Measurements from ENCODE around the gene ERICH6B. TPM values are rescaled to one million over a fixed set of nuclear protein-coding genes. Genes with fewer than 3 reads are reported as not detected.

The ERICH6B gene
- total RNA-seq, 2 experiments from 2014 or later: not detected

GRCh38 chr13:45592758-45593157 is 22.8 kb downstream of the ERICH6B start:
- Mint-ChIP-seq H3K4me1 (no peaks in the 10 kb centered on the region), H3K4me3 (no peak overlapping the region), H3K9me3 (no peaks in the 10 kb centered on the region), H3K27me3 (peaks cover 12% of the 10 kb centered on the region), H3K27ac (no peak overlapping the region), H3K36me3 (no peaks in the 10 kb centered on the region)
- no peak for ATAC-seq (ENCODE audit: low read depth)
- POLR2A ChIA-PET: no interaction called here
- no peak for DNase-seq

DNA sequence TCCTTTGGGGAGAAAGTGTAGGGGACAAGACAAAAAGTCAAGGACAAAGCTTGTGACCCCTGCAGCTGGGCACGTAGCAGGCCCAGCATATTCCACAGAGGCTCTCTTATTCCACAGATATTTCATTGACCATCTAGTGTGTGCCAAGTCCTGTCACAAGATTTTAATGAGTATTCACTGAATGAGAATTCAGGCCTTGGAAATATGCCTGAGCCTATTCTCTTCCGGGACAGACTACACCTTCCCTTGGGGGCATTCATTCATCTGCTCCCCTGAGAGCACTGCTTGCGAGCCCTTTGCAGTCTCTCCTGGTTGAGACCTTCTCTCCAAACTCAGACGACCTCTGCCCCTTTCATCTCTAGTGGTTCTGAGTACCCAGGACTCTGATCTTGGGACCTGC is 25.5 kb downstream of the ERICH6B start:
- ATAC-seq (ENCODE audit: low read depth): no peak
- no peaks in the 10 kb centered on the region for H3K9me3 Mint-ChIP-seq
- DNase-seq: no peak
- H3K27me3 Mint-ChIP-seq: peaks cover 6% of the 10 kb centered on the region
- no peaks in the 10 kb centered on the region for H3K4me1 Mint-ChIP-seq
- POLR2A ChIA-PET: no interaction called here
- H3K36me3 Mint-ChIP-seq: no peaks in the 10 kb centered on the region
- H3K4me3 Mint-ChIP-seq: no peak overlapping the region
- no peak overlapping the region for H3K27ac Mint-ChIP-seq

DNA sequence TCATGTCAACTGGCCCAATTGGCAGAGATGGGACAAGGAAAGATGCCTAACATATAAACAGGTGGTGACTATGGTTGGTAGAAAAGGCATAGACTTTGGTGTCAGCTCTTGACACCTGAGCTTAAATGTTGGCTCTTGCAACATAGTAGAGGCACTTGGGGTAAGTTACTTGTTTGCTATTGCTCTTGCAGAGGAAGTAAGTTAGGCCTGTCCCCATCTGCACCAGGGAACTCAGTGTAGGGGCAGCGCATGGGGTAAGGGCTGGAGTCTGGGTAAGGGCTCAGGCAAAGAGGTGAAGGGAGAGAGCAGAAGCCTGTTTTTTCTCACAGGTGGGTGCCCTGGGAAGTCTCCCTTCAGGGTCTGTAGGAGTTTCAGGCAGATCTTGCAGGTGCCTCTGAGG is 27.6 kb downstream of the ERICH6B start:
- Mint-ChIP-seq H3K27me3 (peaks cover 6% of the 10 kb centered on the region), H3K4me1 (no peaks in the 10 kb centered on the region), H3K9me3 (no peaks in the 10 kb centered on the region), H3K36me3 (no peaks in the 10 kb centered on the region), H3K27ac (no peak overlapping the region), H3K4me3 (no peak overlapping the region)
- no peak for DNase-seq
- ATAC-seq (ENCODE audit: low read depth): no peak
- POLR2A ChIA-PET: no interaction called here

- Mint-ChIP-seq H3K9me3 (no peaks in the 10 kb centered on the region), H3K27ac (no peak overlapping the region), H3K4me3 (no peak overlapping the region), H3K36me3 (no peaks in the 10 kb centered on the region), H3K4me1 (no peaks in the 10 kb centered on the region), H3K27me3 (peaks cover 10% of the 10 kb centered on the region)
- DNase-seq: no peak
- no peak for ATAC-seq (ENCODE audit: low read depth)
- POLR2A ChIA-PET: no interaction called here
Observed at GRCh38 chr13:45584816-45585215, 30.7 kb downstream of the ERICH6B start.

- H3K4me3 Mint-ChIP-seq: no peak overlapping the region
- no peak overlapping the region for H3K27ac Mint-ChIP-seq
- H3K9me3 Mint-ChIP-seq: no peaks in the 10 kb centered on the region
- H3K36me3 Mint-ChIP-seq: no peaks in the 10 kb centered on the region
- H3K4me1 Mint-ChIP-seq: no peaks in the 10 kb centered on the region
- peaks cover 13% of the 10 kb centered on the region for H3K27me3 Mint-ChIP-seq
- POLR2A ChIA-PET: no interaction called here
- DNase-seq: no peak
- ATAC-seq (ENCODE audit: low read depth): no peak
Observed at GRCh38 chr13:45582408-45583076, 33.0 kb downstream of the ERICH6B start.

- Mint-ChIP-seq H3K4me1 (no peaks in the 10 kb centered on the region), H3K27ac (no peak overlapping the region), H3K36me3 (no peaks in the 10 kb centered on the region), H3K4me3 (no peak overlapping the region), H3K27me3 (peaks cover 9% of the 10 kb centered on the region), H3K9me3 (no peaks in the 10 kb centered on the region)
- no peak for ATAC-seq (ENCODE audit: low read depth)
- DNase-seq: no peak
- POLR2A ChIA-PET: no interaction called here
Observed at GRCh38 chr13:45576466-45576865, 39.1 kb downstream of the ERICH6B start.

- H3K4me1 Mint-ChIP-seq: no peaks in the 10 kb centered on the region
Observed at GRCh38 chr13:45575830-45576180, 39.7 kb downstream of the ERICH6B start.

GRCh38 chr13:45575146-45575829 is 40.3 kb downstream of the ERICH6B start:
- POLR2A ChIA-PET: no interaction called here
- no peak for ATAC-seq (ENCODE audit: low read depth)
- no peaks in the 10 kb centered on the region for H3K9me3 Mint-ChIP-seq

More at GRCh38 chr13:45575830-45576180, 39.7 kb downstream of the ERICH6B start:
- DNase-seq: no peak
- Mint-ChIP-seq H3K36me3 (no peaks in the 10 kb centered on the region), H3K4me3 (no peak overlapping the region), H3K27ac (no peak overlapping the region), H3K27me3 (peaks cover 5% of the 10 kb centered on the region), H3K9me3 (no peaks in the 10 kb centered on the region)
- no peak for ATAC-seq (ENCODE audit: low read depth)
- POLR2A ChIA-PET: no interaction called here

DNA sequence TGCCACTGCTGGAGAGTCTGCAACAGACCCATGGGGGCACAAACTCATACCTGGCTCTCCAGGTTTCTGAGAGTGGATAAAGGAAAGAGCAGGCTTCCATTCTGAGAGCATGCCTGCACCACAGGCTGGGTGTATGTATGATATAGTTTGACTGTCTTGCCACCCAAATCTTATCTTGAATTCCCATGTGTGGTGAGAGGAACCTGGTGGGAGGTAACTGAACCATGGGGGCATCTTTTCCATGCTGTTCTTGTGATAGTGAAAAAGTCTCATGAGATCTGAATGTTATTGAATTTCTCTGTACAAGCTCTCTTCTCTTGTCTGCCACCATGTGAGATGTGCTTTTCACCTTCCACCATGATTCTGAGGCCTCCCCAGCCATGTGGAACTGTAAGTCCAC is 50.2 kb downstream of the ERICH6B start:
- Mint-ChIP-seq H3K27me3 (peaks cover 4% of the 10 kb centered on the region), H3K9me3 (peaks cover 1% of the 10 kb centered on the region), H3K4me1 (no peaks in the 10 kb centered on the region), H3K36me3 (no peaks in the 10 kb centered on the region), H3K4me3 (no peak overlapping the region), H3K27ac (no peak overlapping the region)
- no peak for DNase-seq
- POLR2A ChIA-PET: no interaction called here
- ATAC-seq (ENCODE audit: low read depth): no peak

More at GRCh38 chr13:45575146-45575829, 40.3 kb downstream of the ERICH6B start:
- Mint-ChIP-seq H3K27ac (no peak overlapping the region), H3K4me3 (no peak overlapping the region), H3K27me3 (peaks cover 5% of the 10 kb centered on the region), H3K36me3 (no peaks in the 10 kb centered on the region), H3K4me1 (no peaks in the 10 kb centered on the region)
- no peak for DNase-seq

DNA sequence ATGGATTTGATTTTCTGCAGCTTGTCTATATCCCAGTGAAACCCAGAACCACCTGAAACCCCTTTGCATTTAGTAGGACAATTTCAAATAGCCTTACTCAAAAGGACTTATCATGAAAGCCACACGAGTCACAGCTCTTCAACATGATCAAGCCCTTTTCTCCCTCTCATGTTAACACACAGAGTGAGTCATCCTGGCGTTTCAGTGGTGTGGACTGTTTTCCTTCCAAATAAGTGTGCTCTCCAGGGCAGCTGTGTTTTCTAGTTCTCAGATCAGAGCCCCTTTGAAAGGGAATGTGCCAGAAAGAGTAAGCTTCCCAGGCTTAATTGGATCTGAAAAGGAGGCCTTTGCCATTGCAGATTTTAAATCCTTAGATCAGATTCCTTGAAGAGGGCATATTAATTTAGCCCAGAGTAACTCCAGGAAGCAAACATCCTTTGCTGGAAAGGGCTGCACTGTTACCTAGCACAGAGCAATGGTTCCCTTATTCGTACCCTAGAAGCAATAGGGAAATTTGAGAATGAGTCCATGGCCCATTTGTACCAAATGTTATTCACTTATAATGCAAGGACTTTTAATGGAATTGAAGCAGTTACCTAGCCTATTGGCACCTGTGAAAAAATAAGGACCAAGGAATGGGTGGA is 51.3 kb downstream of the ERICH6B start:
- peaks cover 2% of the 10 kb centered on the region for H3K4me1 Mint-ChIP-seq
- H3K4me3 Mint-ChIP-seq: no peak overlapping the region
- H3K36me3 Mint-ChIP-seq: no peaks in the 10 kb centered on the region
- ATAC-seq (ENCODE audit: low read depth) (no peak), DNase-seq (no peak)
- peaks cover 4% of the 10 kb centered on the region for H3K9me3 Mint-ChIP-seq
- POLR2A ChIA-PET: no interaction called here
- no peak overlapping the region for H3K27ac Mint-ChIP-seq
- H3K27me3 Mint-ChIP-seq: peaks cover 4% of the 10 kb centered on the region

- DNase-seq (no peak), ATAC-seq (ENCODE audit: low read depth) (no peak)
- no peaks in the 10 kb centered on the region for H3K36me3 Mint-ChIP-seq
- H3K4me3 Mint-ChIP-seq: no peak overlapping the region
- POLR2A ChIA-PET: no interaction called here
- no peaks in the 10 kb centered on the region for H3K9me3 Mint-ChIP-seq
- no peak overlapping the region for H3K27ac Mint-ChIP-seq
- H3K4me1 Mint-ChIP-seq: no peaks in the 10 kb centered on the region
- H3K27me3 Mint-ChIP-seq: peaks cover 15% of the 10 kb centered on the region
Observed at GRCh38 chr13:45554604-45555109, 60.9 kb downstream of the ERICH6B start.

- Mint-ChIP-seq H3K9me3 (no peaks in the 10 kb centered on the region), H3K4me1 (no peaks in the 10 kb centered on the region), H3K4me3 (no peak overlapping the region), H3K27ac (no peak overlapping the region), H3K36me3 (no peaks in the 10 kb centered on the region), H3K27me3 (peaks cover 18% of the 10 kb centered on the region)
- POLR2A ChIA-PET: no interaction called here
- DNase-seq: no peak
- ATAC-seq (ENCODE audit: low read depth): no peak
Observed at GRCh38 chr13:45548281-45548680, 67.3 kb downstream of the ERICH6B start.

DNA sequence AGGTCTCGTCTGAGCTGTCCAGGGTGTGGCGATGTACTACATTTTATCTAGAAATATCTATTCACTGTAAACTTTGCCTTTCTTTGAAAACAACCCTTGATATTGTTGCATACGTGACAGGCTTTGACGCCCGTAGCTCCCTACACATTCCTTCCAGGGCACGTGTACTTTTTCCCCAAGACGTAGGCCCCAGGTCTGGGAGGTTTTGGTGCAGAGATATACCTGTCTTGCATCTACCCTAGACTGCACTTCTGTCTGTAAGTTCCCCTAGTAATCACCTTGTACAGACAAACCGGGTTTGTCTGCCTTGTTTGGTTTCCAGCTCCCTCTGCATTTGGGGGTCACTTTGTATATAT is 69.2 kb downstream of the ERICH6B start:
- H3K27ac Mint-ChIP-seq: no peak overlapping the region
- H3K9me3 Mint-ChIP-seq: no peaks in the 10 kb centered on the region
- no peak for ATAC-seq (ENCODE audit: low read depth)
- H3K4me1 Mint-ChIP-seq: no peaks in the 10 kb centered on the region
- H3K27me3 Mint-ChIP-seq: peaks cover 11% of the 10 kb centered on the region
- H3K36me3 Mint-ChIP-seq: no peaks in the 10 kb centered on the region
- no peak overlapping the region for H3K4me3 Mint-ChIP-seq
- POLR2A ChIA-PET: no interaction called here
- DNase-seq: no peak

All from activated naive CD8-positive, alpha-beta T cell treated with anti-CD3 and anti-CD28 coated beads, Interleukin-2, amount 10 ng/mL, durations not matched to agents 7 days and 5 days (primary cell).